Gastrocnemius medialis (tissue), 4 donors: ENCODE measurements around the gene SIL1. TPM values are rescaled to one million over a fixed set of nuclear protein-coding genes. Genes with fewer than 3 reads are reported as not detected.
A peak's percentile ranks its signal among the peaks of the same experiment; 100 is the strongest.
"Not testable (repeated sequence)": the region's sequence is repeated elsewhere in the genome, so short reads cannot be mapped to it uniquely, and the experiment has no call there.

Experiments used
- ATAC-seq, 2 donors: fragments of 150-250 bp; one replicate each; pipeline ENCODE4 v1.9.1; 2016
- DNase-seq, 2 donors: peaks; one replicate each; pipeline ENCODE4 v3.0.0-alpha.2; 2019
- H3K27ac ChIP-seq, 4 donors: fragments of 200-600 bp; sonication (generic); 1 replicate in 1 of 4; 2 replicates in 3 of 4; pipeline ENCODE4 v1.5.1; 2016 to 2018; ENCODE audit warnings: mild to moderate bottlenecking in 2 of 4, moderate library complexity in 1 of 4
- H3K27me3 ChIP-seq, 3 donors: fragments of 200-600 bp; sonication (generic) in 2 of 3; 1 replicate in 1 of 3; 2 replicates in 2 of 3; pipeline versions ENCODE4 v1.5.1 to v1.6.0; 2016 to 2019; ENCODE audit warnings: mild to moderate bottlenecking in 1 of 3, moderate library complexity in 1 of 3
- H3K36me3 ChIP-seq, 2 donors: fragments of 200-600 bp; sonication (generic) in 1 of 2; one replicate each; pipeline ENCODE4 v1.5.1; 2017 to 2018
- H3K4me1 ChIP-seq, 2 donors: fragments of 200-600 bp; sonication (generic) in 1 of 2; one replicate each; pipeline ENCODE4 v1.5.1; 2016 to 2017; ENCODE audit warnings: mild to moderate bottlenecking in 2 of 2
- H3K4me3 ChIP-seq, 4 donors: fragments of 200-600 bp; sonication (generic) in 3 of 4; 1 replicate in 1 of 4; 2 replicates in 3 of 4; pipeline ENCODE4 v1.5.1; 2016 to 2019; ENCODE audit warnings: mild to moderate bottlenecking in 2 of 4
- H3K9me3 ChIP-seq, 3 donors: fragments of 200-600 bp; sonication (generic) in 2 of 3; 1 replicate in 1 of 3; 2 replicates in 2 of 3; pipeline ENCODE4 v1.5.1; 2016 to 2019
- CTCF ChIP-seq, 5 experiments: fragments of 450-650 bp in 3 of 5; fragments of 200-600 bp in 2 of 5; sonication (generic) in 2 of 5; IDR thresholded peaks in 4 of 5; conservative IDR thresholded peaks in 1 of 5; 1 replicate in 4 of 5; 2 replicates in 1 of 5; pipeline ENCODE4 v1.5.1; 2016 to 2019; ENCODE audit warnings: antibody characterized with exemption in 5 of 5, mild to moderate bottlenecking in 3 of 5, moderate library complexity in 3 of 5
- POLR2A ChIP-seq, 2 donors: fragments of 450-650 bp; IDR thresholded peaks; one replicate each; pipeline ENCODE4 v1.6.1; 2017; ENCODE audit warnings: antibody characterized with exemption in 2 of 2, mild to moderate bottlenecking in 2 of 2, moderate library complexity in 2 of 2
- in situ Hi-C, 4 donors: fragments of 200-750 bp; cut with MboI; loops; one replicate each; pipeline versions ENCODE4 v1.15.0 to v1.8.0; 2017; ENCODE audit warnings: low sequenced_read_pairs in 4 of 4
- intact Hi-C: fragments of 100-400 bp; cut with DNase I; formaldehyde crosslinking; loops from one replicate; pipeline ENCODE4 v1.15.1; 2023; ENCODE audit warnings: low total_unique reads
- total RNA-seq, 4 donors: library from RNA; depleted of rRNA; stranded (reverse); fragments of >200 nt; gene quantifications; one replicate each; pipeline versions ENCODE4 v1.1.0 to v1.2.3, GENCODE V29; 2016

The SIL1 gene
- total RNA-seq, 4 donors from 2014 or later: 36.6 to 52.6 (median 48.2) TPM

- Histone ChIP-seq H3K27me3 (no peaks in the 10 kb centered on the region), H3K4me3 (no peak overlapping the region), H3K27ac (peak overlapping the region; percentile 91 to 96 (median 93)), H3K36me3 (no peaks in the 10 kb centered on the region), H3K4me1 (peaks cover 56 to 57% of the 10 kb centered on the region in 2 donors), H3K9me3 (no peaks in the 10 kb centered on the region)
- in situ Hi-C loops: no loop called here
- DNase-seq (peak; percentile 92 to 98), ATAC-seq (peak; percentile 89)
- intact Hi-C loops: loop anchor here (1.0 to 5.0 kb wide), 4 partner anchors 20 to 603 kb away; partner anchors contain the start of genes HSPA9 and SIL1
- peak in 1 of 2 donors; percentile 23 for TF ChIP-seq POLR2A (IDR thresholded peaks at IDR 0.05)
- no peak for TF ChIP-seq CTCF (IDR thresholded peaks at IDR 0.05 in 4 of 5, conservative IDR thresholded peaks at IDR 0.05 in 1 of 5)
These were observed 20.2 kb downstream of the SIL1 start for GRCh38 chr5:139177809-139178588.

- intact Hi-C loops: loop anchor here (1.0 to 5.0 kb wide), 3 partner anchors 21 to 95 kb away; partner anchors contain the start of gene SIL1
- TF ChIP-seq POLR2A (IDR thresholded peaks at IDR 0.05): peak; percentile 25 to 51
- in situ Hi-C loops, H3K36me3 ChIP-seq, H3K27me3 ChIP-seq, H3K4me3 ChIP-seq, H3K9me3 ChIP-seq: not testable (repeated sequence)
- peak; percentile 34 to 40 for ATAC-seq
- peaks cover 50 to 55% of the 10 kb centered on the region in 2 donors for H3K4me1 ChIP-seq
- peak overlapping the region; percentile 91 to 96 (median 93) for H3K27ac ChIP-seq
- peak; percentile 59 to 73 for DNase-seq
These were observed 20.9 kb downstream of the SIL1 start for GRCh38 chr5:139177281-139177680.

GRCh38 chr5:139174382-139174781 is 23.8 kb downstream of the SIL1 start:
- in situ Hi-C loops, ATAC-seq, H3K36me3 ChIP-seq, intact Hi-C loops, DNase-seq, H3K9me3 ChIP-seq, H3K4me3 ChIP-seq, H3K27me3 ChIP-seq: not testable (repeated sequence)
- peaks cover 22 to 26% of the 10 kb centered on the region in 2 donors for H3K4me1 ChIP-seq
- H3K27ac ChIP-seq: peak overlapping the region; percentile 14 to 96 (median 92)

GRCh38 chr5:139171779-139172404 is 26.3 kb downstream of the SIL1 start:
- intact Hi-C loops (no loop called here), in situ Hi-C loops (no loop called here)
- H3K9me3 ChIP-seq: no peaks in the 10 kb centered on the region
- TF ChIP-seq POLR2A (IDR thresholded peaks at IDR 0.05): no peak
- no peak for TF ChIP-seq CTCF (IDR thresholded peaks at IDR 0.05 in 4 of 5, conservative IDR thresholded peaks at IDR 0.05 in 1 of 5)
- ATAC-seq: no peak
- no peaks in the 10 kb centered on the region for H3K36me3 ChIP-seq
- H3K27ac ChIP-seq: no peak overlapping the region
- peaks cover under 1 to 4% of the 10 kb centered on the region in 2 donors for H3K4me1 ChIP-seq
- H3K4me3 ChIP-seq: no peak overlapping the region
- no peaks in the 10 kb centered on the region for H3K27me3 ChIP-seq
- DNase-seq: no peak

- Histone ChIP-seq H3K4me1 (no peaks in the 10 kb centered on the region), H3K4me3 (no peak overlapping the region), H3K27ac (no peak overlapping the region), H3K36me3 (no peaks in the 10 kb centered on the region), H3K9me3 (no peaks in the 10 kb centered on the region), H3K27me3 (no peaks in the 10 kb centered on the region)
- no peak for TF ChIP-seq CTCF (IDR thresholded peaks at IDR 0.05 in 4 of 5, conservative IDR thresholded peaks at IDR 0.05 in 1 of 5)
- TF ChIP-seq POLR2A (IDR thresholded peaks at IDR 0.05): no peak
- no peak for ATAC-seq
- in situ Hi-C loops: no loop called here
- intact Hi-C loops: no loop called here
- no peak for DNase-seq
These were observed 30.0 kb downstream of the SIL1 start for GRCh38 chr5:139167952-139168720.
